ENCODE data around the gene CYREN. TPM values are rescaled to one million over a fixed set of nuclear protein-coding genes. Genes with fewer than 3 reads are reported as not detected.

CYREN gene
- total RNA-seq, 1 donor from 2014 or later, result 50.1 TPM

DNA sequence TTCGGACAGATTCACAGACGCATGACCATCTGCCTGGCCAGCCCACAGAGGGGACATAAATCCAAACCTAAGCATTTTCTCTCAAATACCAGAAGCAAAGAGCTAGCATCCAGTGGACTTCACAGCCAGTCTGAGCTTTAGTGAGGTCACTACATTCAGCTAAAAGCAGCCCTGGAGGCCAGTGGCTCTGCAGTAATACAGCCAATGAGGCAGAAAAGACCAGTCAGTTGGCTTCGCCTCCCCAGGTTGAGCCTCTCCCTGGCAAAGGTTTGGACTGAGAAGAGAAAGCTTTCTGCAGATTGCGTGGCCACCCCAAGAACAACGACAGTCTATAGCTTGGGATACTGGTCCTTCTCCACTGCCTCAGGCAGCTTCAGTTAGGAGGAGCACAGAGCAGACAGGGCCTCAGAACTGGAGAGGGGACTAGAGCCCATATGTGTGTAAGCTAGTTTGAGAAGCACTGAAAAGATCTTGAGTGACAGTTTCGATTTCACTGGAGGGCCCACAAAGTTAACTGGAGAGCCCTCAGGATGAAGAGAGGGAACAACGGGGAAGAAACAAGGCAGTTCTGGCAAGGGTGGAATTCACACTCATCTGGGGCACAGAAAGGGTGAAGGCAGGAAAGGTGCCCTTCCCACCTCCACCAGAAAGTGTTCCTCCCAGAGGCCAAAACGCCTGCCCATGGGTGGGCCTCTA is 37.0 kb upstream of the CYREN start:
- peak overlapping the region; percentile 15 for H3K27ac Mint-ChIP-seq
- no peak for DNase-seq (ENCODE audit: low spot score)
- H3K36me3 Mint-ChIP-seq (ENCODE audit: low read depth), result peaks cover 21% of the 10 kb centered on the region
- no peak overlapping the region for H3K4me3 Mint-ChIP-seq (ENCODE audit: low read depth)
- H3K9me3 Mint-ChIP-seq, result no peaks in the 10 kb centered on the region
- H3K27me3 Mint-ChIP-seq (ENCODE audit: low read depth), result no peaks in the 10 kb centered on the region
- H3K4me1 Mint-ChIP-seq (ENCODE audit: low read depth), result peaks cover 43% of the 10 kb centered on the region
- intact Hi-C loops (cut with micrococcal nuclease), result no loop called here

DNA sequence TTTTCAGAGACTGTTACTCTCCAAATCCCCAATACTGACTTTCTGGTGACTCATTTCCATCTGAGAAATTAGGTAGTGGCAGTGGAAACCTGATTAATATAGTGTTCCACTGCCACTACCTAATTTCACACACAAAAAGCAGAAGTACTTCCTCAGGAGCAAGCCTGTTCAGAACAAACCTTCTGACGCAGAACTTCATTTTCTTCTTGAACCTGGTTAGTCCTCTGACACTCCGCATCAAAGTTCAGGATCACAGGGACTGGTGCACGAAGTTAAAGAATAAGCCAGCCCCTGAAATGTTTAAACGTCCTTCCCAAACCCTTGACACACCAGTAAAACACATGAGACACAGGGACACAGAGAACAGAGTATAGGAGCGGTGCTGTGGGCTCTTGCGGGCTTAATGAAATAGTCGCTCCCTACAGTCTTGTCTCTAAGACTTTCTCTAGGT is 36.5 kb upstream of the CYREN start:
- Mint-ChIP-seq H3K4me1 (ENCODE audit: low read depth) (peaks cover 46% of the 10 kb centered on the region), H3K36me3 (ENCODE audit: low read depth) (peaks cover 26% of the 10 kb centered on the region), H3K27ac (no peak overlapping the region), H3K9me3 (no peaks in the 10 kb centered on the region), H3K4me3 (ENCODE audit: low read depth) (no peak overlapping the region), H3K27me3 (ENCODE audit: low read depth) (no peaks in the 10 kb centered on the region)
- DNase-seq (ENCODE audit: low spot score), result no peak
- intact Hi-C loops (cut with micrococcal nuclease), result no loop called here

DNA sequence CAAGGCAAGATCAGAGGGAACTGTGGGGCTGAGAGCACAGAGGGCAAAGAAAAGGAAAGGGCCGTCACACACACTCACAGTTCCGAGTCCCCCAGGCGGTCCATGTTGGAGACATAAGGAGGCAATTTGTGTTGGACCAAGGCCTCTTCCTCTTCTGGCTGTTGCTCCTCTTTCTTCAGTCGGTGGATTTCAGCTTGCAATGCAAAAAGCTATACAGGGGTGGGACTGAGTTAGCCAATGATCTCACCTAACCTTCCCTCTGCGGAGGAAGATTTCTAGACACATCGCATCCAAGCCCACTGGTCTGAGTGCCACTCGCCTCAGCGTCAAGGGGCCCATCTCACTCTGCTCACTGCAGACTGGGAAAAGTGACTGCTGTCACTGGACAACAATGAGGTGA is 35.3 kb upstream of the CYREN start:
- intact Hi-C loops (cut with micrococcal nuclease), result no loop called here
- no peaks in the 10 kb centered on the region for H3K27me3 Mint-ChIP-seq (ENCODE audit: low read depth)
- H3K9me3 Mint-ChIP-seq, result no peaks in the 10 kb centered on the region
- no peak for DNase-seq (ENCODE audit: low spot score)
- no peak overlapping the region for H3K4me3 Mint-ChIP-seq (ENCODE audit: low read depth)
- peaks cover 31% of the 10 kb centered on the region for H3K36me3 Mint-ChIP-seq (ENCODE audit: low read depth)
- peaks cover 45% of the 10 kb centered on the region for H3K4me1 Mint-ChIP-seq (ENCODE audit: low read depth)
- H3K27ac Mint-ChIP-seq, result no peak overlapping the region

- H3K4me3 Mint-ChIP-seq (ENCODE audit: low read depth), result no peak overlapping the region
- H3K9me3 Mint-ChIP-seq, result no peaks in the 10 kb centered on the region
- H3K4me1 Mint-ChIP-seq (ENCODE audit: low read depth), result peaks cover 36% of the 10 kb centered on the region
- no peaks in the 10 kb centered on the region for H3K27me3 Mint-ChIP-seq (ENCODE audit: low read depth)
- H3K27ac Mint-ChIP-seq, result no peak overlapping the region
- H3K36me3 Mint-ChIP-seq (ENCODE audit: low read depth), result peaks cover 31% of the 10 kb centered on the region
- DNase-seq (ENCODE audit: low spot score), result no peak
- intact Hi-C loops (cut with micrococcal nuclease), result no loop called here
Measured at GRCh38 chr7:135204876-135205275, 34.4 kb upstream of the CYREN start.

GRCh38 chr7:135204341-135204749 is 33.8 kb upstream of the CYREN start:
- Mint-ChIP-seq H3K4me3 (ENCODE audit: low read depth) (no peak overlapping the region), H3K4me1 (ENCODE audit: low read depth) (peaks cover 34% of the 10 kb centered on the region), H3K9me3 (no peaks in the 10 kb centered on the region), H3K27me3 (ENCODE audit: low read depth) (no peaks in the 10 kb centered on the region), H3K36me3 (ENCODE audit: low read depth) (peaks cover 36% of the 10 kb centered on the region), H3K27ac (no peak overlapping the region)
- DNase-seq (ENCODE audit: low spot score), result no peak
- intact Hi-C loops (cut with micrococcal nuclease), result no loop called here

DNA sequence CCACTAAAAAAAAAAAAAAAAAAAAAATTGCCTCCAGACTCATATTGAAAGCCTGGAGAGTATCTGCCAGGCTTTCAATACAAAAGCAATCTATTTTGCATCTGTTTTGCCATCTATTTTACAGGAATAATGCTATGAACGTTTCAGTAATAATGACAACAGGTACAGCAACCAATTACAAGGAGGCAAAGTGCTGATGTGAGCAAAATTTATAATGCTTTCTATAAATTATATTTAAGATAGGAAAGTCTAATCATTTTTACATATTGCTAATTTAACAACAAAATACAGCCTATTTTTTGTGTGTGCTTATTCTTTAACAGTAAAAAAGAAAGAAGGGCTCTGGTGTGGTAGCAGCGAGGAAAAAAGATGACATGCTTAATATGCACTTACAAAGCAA is 30.8 kb upstream of the CYREN start:
- H3K36me3 Mint-ChIP-seq (ENCODE audit: low read depth), result peaks cover 53% of the 10 kb centered on the region
- H3K27ac Mint-ChIP-seq, result no peak overlapping the region
- no peaks in the 10 kb centered on the region for H3K27me3 Mint-ChIP-seq (ENCODE audit: low read depth)
- H3K9me3 Mint-ChIP-seq, result no peaks in the 10 kb centered on the region
- intact Hi-C loops (cut with micrococcal nuclease), result no loop called here
- H3K4me3 Mint-ChIP-seq (ENCODE audit: low read depth), result no peak overlapping the region
- DNase-seq (ENCODE audit: low spot score), result no peak
- peaks cover 20% of the 10 kb centered on the region for H3K4me1 Mint-ChIP-seq (ENCODE audit: low read depth)

DNA sequence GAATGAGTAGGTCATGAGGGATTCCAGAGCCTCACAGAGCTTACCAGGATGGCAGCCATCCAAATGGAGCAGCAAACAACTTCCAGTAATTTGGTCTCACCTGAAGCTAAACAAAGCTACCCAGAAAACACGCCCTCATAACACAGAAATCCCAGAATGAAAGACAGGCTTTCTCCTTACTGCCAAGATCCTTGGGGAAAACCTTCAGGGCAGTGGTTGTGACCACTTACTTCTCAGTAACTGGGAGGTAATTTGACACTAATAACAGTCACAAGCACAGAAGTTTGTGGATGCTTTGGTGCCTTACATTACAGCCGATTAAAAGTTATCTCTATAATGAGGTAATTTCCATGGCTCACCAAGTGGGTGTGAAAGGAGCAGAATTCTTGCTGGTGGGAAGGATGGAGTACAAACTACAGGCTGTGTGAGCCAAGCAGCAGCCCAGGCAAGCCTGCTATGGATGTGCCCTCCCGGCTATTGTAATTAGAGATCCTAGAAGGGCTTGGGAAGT is 30.4 kb upstream of the CYREN start:
- Mint-ChIP-seq H3K36me3 (ENCODE audit: low read depth) (peaks cover 54% of the 10 kb centered on the region), H3K4me3 (ENCODE audit: low read depth) (no peak overlapping the region), H3K27me3 (ENCODE audit: low read depth) (no peaks in the 10 kb centered on the region), H3K4me1 (ENCODE audit: low read depth) (peaks cover 18% of the 10 kb centered on the region), H3K9me3 (no peaks in the 10 kb centered on the region), H3K27ac (no peak overlapping the region)
- no peak for DNase-seq (ENCODE audit: low spot score)
- intact Hi-C loops (cut with micrococcal nuclease), result no loop called here

DNA sequence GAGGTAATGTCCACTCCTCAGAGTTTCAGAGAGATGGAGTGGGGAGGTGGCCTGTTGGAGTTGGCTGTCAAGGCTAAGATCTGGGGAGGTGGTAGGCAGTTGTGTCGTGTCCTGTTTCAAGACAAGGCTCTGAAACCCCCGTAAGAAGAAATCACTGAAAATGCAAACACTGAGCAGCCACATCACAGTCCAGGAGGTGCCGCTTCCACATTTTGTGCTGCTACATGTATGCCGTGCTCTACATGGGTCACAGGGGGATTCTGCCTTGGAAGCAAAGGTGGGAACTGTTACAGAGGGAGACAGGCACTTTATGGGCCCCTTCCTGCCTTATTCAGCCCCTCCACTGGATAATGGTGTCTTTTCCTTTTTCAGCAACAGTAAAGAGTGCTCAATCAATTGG is 28.9 kb upstream of the CYREN start:
- DNase-seq (ENCODE audit: low spot score), result no peak
- H3K4me1 Mint-ChIP-seq (ENCODE audit: low read depth), result peaks cover 18% of the 10 kb centered on the region
- H3K27me3 Mint-ChIP-seq (ENCODE audit: low read depth), result no peaks in the 10 kb centered on the region

DNA sequence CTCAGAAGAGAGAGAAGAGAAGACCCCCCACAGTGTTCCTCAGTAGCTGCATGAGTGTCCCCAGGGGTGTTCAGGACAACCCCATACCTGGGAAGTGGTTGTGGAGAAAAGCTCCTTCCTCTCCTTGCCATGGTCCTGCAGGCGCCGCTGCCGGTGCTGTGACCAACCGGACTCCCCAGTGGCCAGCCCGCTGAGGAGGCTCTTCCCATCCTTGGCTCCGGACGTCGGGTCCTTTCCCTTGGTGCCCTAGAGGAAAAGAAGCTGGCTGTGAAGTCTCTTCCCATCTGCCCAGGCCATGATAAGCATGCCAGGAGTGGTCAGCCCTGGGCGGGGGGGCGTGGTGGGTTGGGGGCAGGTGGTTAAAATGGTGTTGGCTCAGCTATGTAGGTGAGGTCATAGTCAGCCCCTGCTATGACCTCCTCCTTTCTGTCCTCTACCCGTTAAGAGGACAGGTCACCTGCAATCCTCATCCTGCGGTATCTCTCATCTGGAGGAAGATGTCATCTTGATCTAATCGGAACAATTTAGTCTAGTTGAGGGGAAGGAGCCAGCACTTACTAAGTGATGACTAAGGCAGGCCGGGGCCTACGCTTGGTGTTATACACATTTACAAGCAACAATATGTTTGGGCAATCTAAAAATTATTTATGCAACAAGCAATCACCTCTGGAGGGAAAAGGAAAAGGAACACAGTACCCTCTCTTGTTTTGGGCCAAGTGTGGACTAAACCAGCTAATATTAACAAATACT is 27.6 kb upstream of the CYREN start:
- peaks cover 11% of the 10 kb centered on the region for H3K4me1 Mint-ChIP-seq (ENCODE audit: low read depth)
- H3K4me3 Mint-ChIP-seq (ENCODE audit: low read depth), result no peak overlapping the region
- intact Hi-C loops (cut with micrococcal nuclease), result no loop called here
- no peak for DNase-seq (ENCODE audit: low spot score)
- no peaks in the 10 kb centered on the region for H3K27me3 Mint-ChIP-seq (ENCODE audit: low read depth)
- no peak overlapping the region for H3K27ac Mint-ChIP-seq
- peaks cover 61% of the 10 kb centered on the region for H3K36me3 Mint-ChIP-seq (ENCODE audit: low read depth)
- H3K9me3 Mint-ChIP-seq, result no peaks in the 10 kb centered on the region

More for the DNA sequence above, 28.9 kb upstream of the CYREN start:
- H3K9me3 Mint-ChIP-seq, result no peaks in the 10 kb centered on the region
- no peak overlapping the region for H3K27ac Mint-ChIP-seq
- intact Hi-C loops (cut with micrococcal nuclease), result no loop called here
- H3K36me3 Mint-ChIP-seq (ENCODE audit: low read depth), result peaks cover 59% of the 10 kb centered on the region
- H3K4me3 Mint-ChIP-seq (ENCODE audit: low read depth), result no peak overlapping the region

DNA sequence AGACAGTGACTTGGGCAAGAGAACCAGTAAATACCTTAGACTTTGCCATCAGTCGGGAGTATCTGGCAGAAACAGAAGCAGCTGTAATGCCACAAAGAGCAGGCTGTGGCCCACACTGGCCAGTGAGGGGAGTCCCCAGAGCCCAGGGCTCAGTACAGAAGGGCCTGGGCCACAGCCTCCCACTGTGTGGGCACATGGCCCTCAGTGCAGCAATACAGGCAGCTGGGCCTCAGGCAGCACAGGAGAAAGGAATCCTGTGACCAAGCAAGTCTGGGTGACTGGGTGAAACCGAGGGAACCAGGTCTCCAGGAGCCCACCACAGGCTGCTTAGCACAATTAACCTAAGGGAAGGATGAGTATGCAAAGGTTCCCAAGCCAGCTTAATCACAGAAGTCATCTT is 26.8 kb upstream of the CYREN start:
- intact Hi-C loops (cut with micrococcal nuclease), result no loop called here
- H3K4me1 Mint-ChIP-seq (ENCODE audit: low read depth), result peaks cover 7% of the 10 kb centered on the region
- H3K4me3 Mint-ChIP-seq (ENCODE audit: low read depth), result no peak overlapping the region
- H3K36me3 Mint-ChIP-seq (ENCODE audit: low read depth), result peaks cover 67% of the 10 kb centered on the region
- no peaks in the 10 kb centered on the region for H3K27me3 Mint-ChIP-seq (ENCODE audit: low read depth)
- no peak overlapping the region for H3K27ac Mint-ChIP-seq
- no peak for DNase-seq (ENCODE audit: low spot score)
- H3K9me3 Mint-ChIP-seq, result no peaks in the 10 kb centered on the region

GRCh38 chr7:135195968-135196629 is 25.6 kb upstream of the CYREN start:
- Mint-ChIP-seq H3K27me3 (ENCODE audit: low read depth) (no peaks in the 10 kb centered on the region), H3K36me3 (ENCODE audit: low read depth) (peaks cover 66% of the 10 kb centered on the region), H3K4me1 (ENCODE audit: low read depth) (peaks cover 3% of the 10 kb centered on the region), H3K27ac (no peak overlapping the region), H3K9me3 (no peaks in the 10 kb centered on the region), H3K4me3 (ENCODE audit: low read depth) (no peak overlapping the region)
- no peak for DNase-seq (ENCODE audit: low spot score)
- intact Hi-C loops (cut with micrococcal nuclease), result no loop called here

DNA sequence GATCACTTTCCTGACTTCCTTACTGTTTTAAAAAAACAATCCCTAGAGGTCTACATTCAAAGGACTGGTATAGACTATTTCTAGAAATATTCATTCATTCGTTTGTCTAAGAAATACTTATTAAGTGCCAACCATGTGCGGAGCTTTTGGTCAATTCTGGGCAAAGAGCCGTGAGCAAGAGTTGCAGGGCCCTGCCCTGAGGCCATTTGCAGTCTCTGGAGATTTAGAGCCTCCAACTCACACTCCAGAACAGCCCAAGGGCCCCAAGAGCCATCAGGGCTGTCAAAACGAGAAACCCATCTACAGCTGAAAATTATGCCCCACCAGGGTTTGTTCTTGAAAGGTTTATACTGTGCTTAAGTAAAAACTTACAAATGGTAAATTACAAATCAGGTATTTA is 24.6 kb upstream of the CYREN start:
- H3K27ac Mint-ChIP-seq, result no peak overlapping the region
- no peaks in the 10 kb centered on the region for H3K9me3 Mint-ChIP-seq
- peaks cover 75% of the 10 kb centered on the region for H3K36me3 Mint-ChIP-seq (ENCODE audit: low read depth)
- no peak for DNase-seq (ENCODE audit: low spot score)
- no peak overlapping the region for H3K4me3 Mint-ChIP-seq (ENCODE audit: low read depth)
- H3K27me3 Mint-ChIP-seq (ENCODE audit: low read depth), result no peaks in the 10 kb centered on the region
- peaks cover 3% of the 10 kb centered on the region for H3K4me1 Mint-ChIP-seq (ENCODE audit: low read depth)
- intact Hi-C loops (cut with micrococcal nuclease), result no loop called here

Data from activated T-helper 2 cell treated with anti-CD3 and anti-CD28 coated beads, Interferon-gamma antibody, Interleukin-2, Interleukin-4, amounts not matched to agents 10 μg/mL and 5 μg/mL and 100 μg/mL, durations not matched to agents 14 hours and 24 hours and 36 hours (primary cell).